ENCODE results near the gene FARS2.
"Not testable (repeated sequence)": the region's sequence is repeated elsewhere in the genome, so short reads cannot be mapped to it uniquely, and the experiment has no call there.

Gene FARS2

GRCh38 chr6:5553767-5554166, 292.5 kb downstream of the FARS2 start:
- DNase-seq = no peak

GRCh38 chr6:5554226-5554625, 292.9 kb downstream of the FARS2 start:
- no peak for DNase-seq

- no peak for DNase-seq
Measured at GRCh38 chr6:5556011-5556410, 294.7 kb downstream of the FARS2 start.

GRCh38 chr6:5557506-5557905, 296.2 kb downstream of the FARS2 start:
- no peak for DNase-seq

GRCh38 chr6:5559651-5560050, 298.3 kb downstream of the FARS2 start:
- no peak for DNase-seq

GRCh38 chr6:5562277-5562676, 301.0 kb downstream of the FARS2 start:
- no peak for DNase-seq

GRCh38 chr6:5563086-5563485, 301.8 kb downstream of the FARS2 start:
- no peak for DNase-seq

- not testable (repeated sequence) for DNase-seq
Measured at GRCh38 chr6:5564746-5565145, 303.4 kb downstream of the FARS2 start.

GRCh38 chr6:5565971-5566370, 304.7 kb downstream of the FARS2 start:
- DNase-seq = no peak

GRCh38 chr6:5566718-5567117, 305.4 kb downstream of the FARS2 start:
- no peak for DNase-seq

GRCh38 chr6:5567352-5567751, 306.0 kb downstream of the FARS2 start:
- DNase-seq = no peak

GRCh38 chr6:5567890-5568289, 306.6 kb downstream of the FARS2 start:
- no peak for DNase-seq

GRCh38 chr6:5569491-5569890, 308.2 kb downstream of the FARS2 start:
- no peak for DNase-seq

- DNase-seq = no peak
Measured at GRCh38 chr6:5570641-5571040, 309.3 kb downstream of the FARS2 start.

- DNase-seq = no peak
Measured at GRCh38 chr6:5580736-5581581, 319.6 kb downstream of the FARS2 start.

- DNase-seq = no peak
Measured at GRCh38 chr6:5582762-5583161, 321.4 kb downstream of the FARS2 start.

GRCh38 chr6:5583528-5583927, 322.2 kb downstream of the FARS2 start:
- no peak for DNase-seq

GRCh38 chr6:5584078-5584482, 322.8 kb downstream of the FARS2 start:
- no peak for DNase-seq

GRCh38 chr6:5587648-5588047, 326.3 kb downstream of the FARS2 start:
- DNase-seq = no peak

GRCh38 chr6:5589422-5590141, 328.3 kb downstream of the FARS2 start:
- DNase-seq = no peak

- DNase-seq = no peak
Measured at GRCh38 chr6:5590187-5590586, 328.9 kb downstream of the FARS2 start.

GRCh38 chr6:5592886-5593519, 331.7 kb downstream of the FARS2 start:
- no peak for DNase-seq

- no peak for DNase-seq
Measured at GRCh38 chr6:5595184-5595583, 333.9 kb downstream of the FARS2 start.

GRCh38 chr6:5597413-5597812, 336.1 kb downstream of the FARS2 start:
- no peak for DNase-seq

Measured in stimulated activated CD4-positive, alpha-beta T cell treated with anti-CD3 and anti-CD28 coated beads, Interleukin-1b, Interleukin-23, amount 100 ng/mL, for 48 hours (primary cell).